ENCODE data around the gene C1orf210. TPM values are rescaled to one million over a fixed set of nuclear protein-coding genes. Genes with fewer than 3 reads are reported as not detected.

C1orf210 gene
- total and polyA plus RNA-seq, 2 of the 4 experiments (the other 2 are of a cell fraction), result not detected

DNA sequence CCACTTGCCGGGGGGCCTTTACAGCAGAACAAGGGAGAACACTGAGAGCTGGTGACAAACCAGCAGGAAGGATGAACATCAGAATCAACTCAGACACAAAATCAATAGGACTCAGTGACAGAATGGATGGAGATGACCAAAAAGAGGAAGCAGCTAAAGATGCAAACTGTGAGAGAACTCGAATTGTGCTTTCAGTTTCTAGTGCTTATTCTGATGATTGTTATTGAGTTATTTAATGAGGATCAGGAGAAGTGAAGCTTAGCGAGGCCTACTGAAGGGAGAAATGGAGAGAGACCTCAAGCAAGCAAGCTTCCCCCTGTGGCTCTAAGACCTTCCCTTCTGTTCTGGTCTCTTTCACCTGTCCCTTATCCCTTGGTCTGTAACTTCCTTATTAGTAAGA, 45.9 kb downstream of the C1orf210 start:
- no CpG with 5 or more reads among the region's 3 CpGs for WGBS, 2 experiments (ENCODE audit: extremely low coverage in 2 of 2, insufficient read length in 1 of 2)
- Histone ChIP-seq H2BK20ac (ENCODE audit: low read depth, low read length) (no peak overlapping the region), H4K8ac (ENCODE audit: low read depth in 2 of 2, low read length in 2 of 2) (no peak overlapping the region), H2BK120ac (ENCODE audit: low read depth, low read length) (no peak overlapping the region), H3K4me3 (ENCODE audit: insufficient read depth, low read depth, low read length) (no peak overlapping the region), H3K4me1 (ENCODE audit: control insufficient read depth, insufficient read depth, low read length) (peaks cover 6% of the 10 kb centered on the region; the same call in 1 of the 2 replicates), H2BK5ac (ENCODE audit: low read depth, low read length, poor library complexity, severe bottlenecking) (no peak overlapping the region), H3K9ac (ENCODE audit: low read depth, low read length) (no peak overlapping the region), H3K36me3 (ENCODE audit: control insufficient read depth, insufficient read depth, low read length) (no peaks in the 10 kb centered on the region), H2AK9ac (replicated peaks; ENCODE audit: low read depth, low read length, poor library complexity) (no peak overlapping the region), H2BK15ac (ENCODE audit: low read depth, low read length) (no peak overlapping the region), H3K9me1 (ENCODE audit: insufficient read depth, low read length) (no peaks in the 10 kb centered on the region; the same call in 1 of the 2 replicates), H3K9me3 (ENCODE audit: control insufficient read depth, insufficient read depth, low read length) (no peaks in the 10 kb centered on the region), H4K91ac (ENCODE audit: insufficient read depth, low read depth, low read length) (no peak overlapping the region), H3K27ac (ENCODE audit: insufficient read depth, low read length) (no peak overlapping the region), H3K23ac (ENCODE audit: low read depth, low read length) (no peak overlapping the region), H2AK5ac (ENCODE audit: low read depth, low read length) (no peak overlapping the region), H2AFZ (replicated peaks; ENCODE audit: low read length, poor library complexity) (no peak overlapping the region), H3K18ac (ENCODE audit: low read depth, low read length) (no peak overlapping the region), H3K14ac (replicated peaks; ENCODE audit: low read depth, low read length) (no peak overlapping the region), H3K56ac (ENCODE audit: extremely low read depth, insufficient read depth, low read length) (no peak overlapping the region), H4K20me1 (ENCODE audit: insufficient read depth, low read length) (no peaks in the 10 kb centered on the region), H3K4me2 (ENCODE audit: low read depth, low read length) (no peak overlapping the region), H3K79me1 (ENCODE audit: low read depth in 1 of 2, low read length in 2 of 2) (no peaks in the 10 kb centered on the region), H3K27me3 (ENCODE audit: control insufficient read depth, insufficient read depth, low read length) (no peaks in the 10 kb centered on the region), H3K4ac (ENCODE audit: low read depth, low read length) (no peak overlapping the region), H4K5ac (ENCODE audit: low read depth, low read length) (no peak overlapping the region)
- TF ChIP-seq POLR2A (IDR thresholded peaks at IDR 0.05; ENCODE audit: low read depth, low read length), result no peak
- no peak for TF ChIP-seq SMC3 (IDR thresholded peaks at IDR 0.05; ENCODE audit: low read depth, low read length)
- no peak for TF ChIP-seq MAFK (IDR thresholded peaks at IDR 0.05; ENCODE audit: low read depth, low read length)
- no peak for TF ChIP-seq RFX5 (IDR thresholded peaks at IDR 0.05; ENCODE audit: low read depth, low read length)
- no peak for TF ChIP-seq CHD1 (IDR thresholded peaks at IDR 0.05; ENCODE audit: low read depth, low read length)
- TF ChIP-seq, protein P1, sequence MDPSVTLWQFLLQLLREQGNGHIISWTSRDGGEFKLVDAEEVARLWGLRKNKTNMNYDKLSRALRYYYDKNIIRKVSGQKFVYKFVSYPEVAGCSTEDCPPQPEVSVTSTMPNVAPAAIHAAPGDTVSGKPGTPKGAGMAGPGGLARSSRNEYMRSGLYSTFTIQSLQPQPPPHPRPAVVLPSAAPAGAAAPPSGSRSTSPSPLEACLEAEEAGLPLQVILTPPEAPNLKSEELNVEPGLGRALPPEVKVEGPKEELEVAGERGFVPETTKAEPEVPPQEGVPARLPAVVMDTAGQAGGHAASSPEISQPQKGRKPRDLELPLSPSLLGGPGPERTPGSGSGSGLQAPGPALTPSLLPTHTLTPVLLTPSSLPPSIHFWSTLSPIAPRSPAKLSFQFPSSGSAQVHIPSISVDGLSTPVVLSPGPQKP (IDR thresholded peaks at IDR 0.05; ENCODE audit: borderline replicate concordance, low read depth, low read length), result no peak
- no peak for TF ChIP-seq MAZ (IDR thresholded peaks at IDR 0.05; ENCODE audit: borderline replicate concordance, low read depth, low read length)
- no peak for TF ChIP-seq RCOR1 (IDR thresholded peaks at IDR 0.05; ENCODE audit: insufficient replicate concordance, low read length)
- no peak for TF ChIP-seq CEBPB (IDR thresholded peaks at IDR 0.05; ENCODE audit: low read depth, low read length)
- TF ChIP-seq FOS (IDR thresholded peaks at IDR 0.05; ENCODE audit: low read depth, low read length), result no peak
- POLR2A ChIA-PET (ENCODE audit: unreplicated experiment), result no interaction called here
- ATAC-seq (ENCODE audit: low read depth) (no peak), DNase-seq (no peak)
- BruUV-seq (replicated peaks), result no TSS peak
- CTCF ChIA-PET, result no interaction called here
- in situ Hi-C loops (cut with MboI; ENCODE audit: low sequenced_read_pairs) (loop anchor here (10.0 kb wide), 1 partner anchor 115 kb away; the partner anchor contains the start of gene CDC20), intact Hi-C loops (cut with micrococcal nuclease) (no loop called here), dilution Hi-C loops (cut with HindIII; ENCODE audit: low sequenced_read_pairs, unreplicated experiment) (no loop called here)
